Left lung (tissue), 10 donors: Measurements from ENCODE around the gene DKK1. TPM values are rescaled to one million over a fixed set of nuclear protein-coding genes. Genes with fewer than 3 reads are reported as not detected.
"Not testable (repeated sequence)": the region's sequence is repeated elsewhere in the genome, so short reads cannot be mapped to it uniquely, and the experiment has no call there.

Experiments
- ATAC-seq: fragments of 200-7000 bp; cut with Tn5 transposase; one replicate; pipeline ENCODE4 v1.9.1; 2020; ENCODE audit warnings: moderate library complexity
- DNase-seq, 4 donors: peaks; one replicate each; pipeline ENCODE4 v3.0.0-alpha.2; 2013 to 2020
- H3K27ac ChIP-seq, 2 donors: fragments of 200-600 bp; sonication (generic) in 1 of 2; one replicate each; pipeline versions ENCODE4 v1.5.0 to v1.8.0; 2020 to 2021
- H3K27me3 ChIP-seq, 2 donors: fragments of 200-600 bp; sonication (generic) in 1 of 2; one replicate each; pipeline versions ENCODE4 v1.5.0 to v1.8.0; 2020 to 2021
- H3K36me3 ChIP-seq, 2 donors: fragments of 200-600 bp; sonication (generic) in 1 of 2; one replicate each; pipeline versions ENCODE4 v1.5.0 to v1.8.0; 2020 to 2021
- H3K4me1 ChIP-seq, 2 donors: fragments of 200-600 bp; one replicate each; pipeline ENCODE4 v1.8.0; 2021
- H3K4me3 ChIP-seq, 2 donors: fragments of 200-600 bp; sonication (generic) in 1 of 2; one replicate each; pipeline versions ENCODE4 v1.5.0 to v1.8.0; 2020 to 2021; ENCODE audit warnings: mild to moderate bottlenecking in 1 of 2
- H3K9me3 ChIP-seq, 2 donors: fragments of 200-600 bp; sonication (generic) in 1 of 2; one replicate each; pipeline versions ENCODE4 v1.5.0 to v1.8.0; 2020 to 2021
- intact Hi-C, 2 donors: fragments of 100-400 bp; cut with DNase I; formaldehyde crosslinking; loops; one replicate each; pipeline versions ENCODE4 v1.11.2 to v1.14.2; 2022
- polyA plus RNA-seq, 6 donors: library from polyadenylated mRNA; unstranded; fragments of 120-200 nt; gene quantifications; one replicate each; pipeline ENCODE4 v1.2.1, GENCODE V29; 2013; ENCODE audit not compliant: insufficient read length in 6 of 6
- total RNA-seq, 2 donors: library from RNA; stranded (reverse); fragmentation: NEBNext Ultra II Directional; extraction: Animal tissue kit (Norgen Biotek cat#: 25700); gene quantifications; one replicate each; pipeline ENCODE4 v1.2.1, GENCODE V29; 2021
- TF ChIP-seq, protein P1 (sequence below), 2 donors: fragments of 200-600 bp; sonication (generic) in 1 of 2; IDR thresholded peaks; one replicate each; pipeline versions ENCODE4 v1.5.0 to v1.8.0; 2021; ENCODE audit warnings: antibody characterized with exemption in 2 of 2
- donor health status: DM: no; HTN: yes; CAD: no.
- donor health status: DM: no; HTN: no; CAD: no.

DKK1 gene
- total and polyA plus RNA-seq, 8 donors = 2.7 to 36.0 (median 4.7) TPM

DNA sequence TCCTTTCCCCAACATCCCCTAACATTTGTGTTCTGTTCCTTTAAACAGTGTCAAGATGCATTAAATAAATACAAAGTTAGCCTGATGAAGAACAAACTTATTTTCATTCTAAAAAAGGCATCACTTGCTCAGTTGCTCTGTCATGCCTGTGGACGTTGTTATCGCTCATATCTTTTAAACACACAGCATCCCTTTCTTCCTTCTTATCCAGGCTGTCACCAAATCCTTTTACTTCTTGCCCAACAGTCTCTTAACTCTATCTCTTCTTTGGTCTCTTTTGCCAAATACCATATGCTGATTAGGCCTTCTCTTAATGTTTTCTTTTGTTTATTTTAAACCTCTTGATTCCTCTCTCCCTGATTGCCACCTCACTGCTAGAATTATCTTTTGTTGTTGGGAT lies 43.9 kb downstream of the DKK1 start:
- no peaks in the 10 kb centered on the region for H3K27me3 ChIP-seq
- TF ChIP-seq, protein P1, sequence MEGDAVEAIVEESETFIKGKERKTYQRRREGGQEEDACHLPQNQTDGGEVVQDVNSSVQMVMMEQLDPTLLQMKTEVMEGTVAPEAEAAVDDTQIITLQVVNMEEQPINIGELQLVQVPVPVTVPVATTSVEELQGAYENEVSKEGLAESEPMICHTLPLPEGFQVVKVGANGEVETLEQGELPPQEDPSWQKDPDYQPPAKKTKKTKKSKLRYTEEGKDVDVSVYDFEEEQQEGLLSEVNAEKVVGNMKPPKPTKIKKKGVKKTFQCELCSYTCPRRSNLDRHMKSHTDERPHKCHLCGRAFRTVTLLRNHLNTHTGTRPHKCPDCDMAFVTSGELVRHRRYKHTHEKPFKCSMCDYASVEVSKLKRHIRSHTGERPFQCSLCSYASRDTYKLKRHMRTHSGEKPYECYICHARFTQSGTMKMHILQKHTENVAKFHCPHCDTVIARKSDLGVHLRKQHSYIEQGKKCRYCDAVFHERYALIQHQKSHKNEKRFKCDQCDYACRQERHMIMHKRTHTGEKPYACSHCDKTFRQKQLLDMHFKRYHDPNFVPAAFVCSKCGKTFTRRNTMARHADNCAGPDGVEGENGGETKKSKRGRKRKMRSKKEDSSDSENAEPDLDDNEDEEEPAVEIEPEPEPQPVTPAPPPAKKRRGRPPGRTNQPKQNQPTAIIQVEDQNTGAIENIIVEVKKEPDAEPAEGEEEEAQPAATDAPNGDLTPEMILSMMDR (IDR thresholded peaks at IDR 0.05) = no peak
- H3K36me3 ChIP-seq = no peaks in the 10 kb centered on the region
- ATAC-seq (no peak), DNase-seq (no peak)
- no peak overlapping the region for H3K4me3 ChIP-seq
- H3K4me1 ChIP-seq = no peaks in the 10 kb centered on the region
- H3K9me3 ChIP-seq = no peaks in the 10 kb centered on the region
- intact Hi-C loops = no loop called here
- H3K27ac ChIP-seq = no peak overlapping the region

DNA sequence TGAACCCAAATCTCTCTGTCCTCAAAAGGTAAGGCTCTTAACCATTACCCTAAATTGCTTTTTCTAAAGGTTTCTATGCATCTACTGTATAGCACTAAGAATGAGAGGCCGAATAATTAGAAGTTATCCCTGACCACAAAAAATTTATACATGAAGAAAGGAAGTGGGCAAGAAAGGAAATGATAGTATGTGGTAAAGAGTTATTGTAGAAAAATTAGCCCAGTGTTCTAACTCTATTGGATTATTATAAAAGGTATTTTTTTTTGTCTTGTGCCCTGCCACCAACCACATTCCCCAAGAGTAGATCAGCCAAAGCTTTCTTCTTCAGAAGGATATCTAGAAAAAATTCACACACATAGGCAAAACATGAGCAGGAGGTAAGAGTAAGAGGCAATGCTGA lies 45.4 kb downstream of the DKK1 start:
- ATAC-seq (no peak), DNase-seq (no peak)
- H3K27ac ChIP-seq = no peak overlapping the region
- no peaks in the 10 kb centered on the region for H3K27me3 ChIP-seq
- no peaks in the 10 kb centered on the region for H3K36me3 ChIP-seq
- TF ChIP-seq, protein P1 (IDR thresholded peaks at IDR 0.05) = no peak
- no peak overlapping the region for H3K4me3 ChIP-seq
- no peaks in the 10 kb centered on the region for H3K4me1 ChIP-seq
- peaks cover 0 to 2% of the 10 kb centered on the region in 2 donors for H3K9me3 ChIP-seq
- intact Hi-C loops = no loop called here

DNA sequence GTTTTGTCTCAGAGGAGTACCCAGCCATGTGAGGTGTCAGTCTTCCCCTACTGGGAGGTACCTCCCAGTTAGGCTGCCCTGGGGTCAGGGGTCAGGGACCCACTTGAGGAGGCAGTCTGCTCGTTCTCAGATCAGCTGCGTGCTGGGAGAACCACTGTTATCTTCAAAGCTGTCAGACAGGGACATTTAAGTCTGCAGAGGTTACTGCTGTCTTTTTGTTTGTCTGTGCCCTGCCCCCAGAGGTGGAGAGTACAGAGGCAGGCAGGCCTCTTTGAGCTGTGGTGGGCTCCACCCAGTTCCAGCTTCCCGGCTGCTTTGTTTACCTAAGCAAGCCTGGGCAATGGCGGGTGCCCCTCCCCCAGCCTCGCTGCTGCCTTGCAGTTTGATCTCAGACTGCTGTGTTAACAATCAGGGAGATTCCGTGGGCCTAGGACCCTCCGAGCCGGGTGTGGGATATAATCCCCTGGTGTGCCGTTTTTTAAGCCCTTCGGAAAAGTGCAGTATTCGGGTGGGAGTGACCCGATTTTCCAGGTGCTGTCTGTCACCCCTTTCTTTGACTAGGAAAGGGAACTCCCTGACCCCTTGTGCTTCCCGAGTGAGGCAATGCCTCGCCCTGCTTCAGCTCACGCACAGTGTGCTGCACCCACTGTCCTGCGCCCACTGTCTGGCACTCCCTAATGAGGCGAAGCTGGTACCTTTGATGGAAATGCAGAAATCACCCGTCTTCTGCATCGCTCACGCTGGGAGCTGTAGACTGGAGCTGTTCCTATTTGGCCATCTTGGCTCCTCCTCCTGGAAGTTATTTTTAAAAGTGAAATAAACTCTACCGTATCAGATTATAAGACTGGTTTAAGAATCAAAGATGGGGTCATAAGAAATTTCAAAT lies 51.7 kb downstream of the DKK1 start:
- H3K4me3 ChIP-seq, intact Hi-C loops, H3K4me1 ChIP-seq, DNase-seq, H3K27ac ChIP-seq, H3K27me3 ChIP-seq, ATAC-seq, H3K9me3 ChIP-seq, H3K36me3 ChIP-seq: not testable (repeated sequence)
